NCI-H2081 (cell line): Measurements from ENCODE around the gene PNMA6E.

ENCODE experiments used
- DNase-seq, 2 experiments: peaks; one replicate each; lab custom pipeline; 2025; lab: John Stamatoyannopoulos, UW

The PNMA6E gene

DNA sequence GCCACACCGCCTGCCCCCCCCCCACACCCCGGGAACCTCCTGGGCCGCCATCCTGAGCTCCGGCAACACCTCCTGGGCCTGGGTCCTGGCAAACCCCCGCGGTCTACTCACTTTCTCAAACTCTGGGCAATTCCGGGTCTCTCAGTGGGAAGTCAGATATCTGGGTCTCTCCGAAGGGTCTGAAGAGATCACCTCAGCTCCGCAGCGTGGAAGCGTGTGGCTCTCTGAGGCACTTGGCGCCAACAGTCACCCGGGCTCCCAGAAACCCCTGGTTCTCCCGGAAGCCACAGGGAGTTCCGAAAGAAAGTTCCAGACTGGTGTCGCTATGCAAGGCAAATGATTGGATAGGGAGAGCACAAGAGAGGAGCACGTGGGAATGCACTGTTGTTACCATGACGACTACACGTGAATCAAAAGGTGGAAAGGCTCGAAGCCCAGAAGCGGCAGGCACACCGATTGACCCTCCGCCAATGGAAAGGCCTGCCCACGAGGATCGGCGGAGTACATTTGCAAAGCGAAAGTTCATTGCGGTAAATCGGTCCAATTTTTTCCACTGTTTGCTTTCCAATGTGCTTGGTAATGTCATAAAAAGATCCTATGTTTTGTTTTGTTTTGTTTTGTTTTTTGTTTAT lies at the start of gene PNMA6E:
Gene PNMA6E, minus strand, starts transcription at position 218 of the 632 bp plus-strand sequence. CDS start 2,501 bp downstream, outside the sequence.
- DNase-seq: no peak

DNA sequence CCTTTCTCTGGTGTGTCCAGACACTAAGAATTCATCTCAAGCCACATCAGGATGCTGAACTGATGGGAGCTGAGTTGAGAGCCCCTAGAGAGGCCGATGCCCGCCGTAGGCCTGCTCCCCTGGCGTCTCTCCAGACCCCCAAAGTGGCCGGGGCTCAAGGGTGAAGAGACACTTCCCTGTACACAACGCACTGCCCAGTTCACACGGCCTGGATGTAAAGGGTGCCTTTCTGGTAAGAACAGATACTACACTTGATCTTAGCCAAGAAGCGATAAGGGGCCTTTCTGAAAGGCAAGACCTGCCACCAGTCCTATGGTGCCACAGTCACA lies 49.8 kb upstream of the PNMA6E start:
- DNase-seq: no peak

DNA sequence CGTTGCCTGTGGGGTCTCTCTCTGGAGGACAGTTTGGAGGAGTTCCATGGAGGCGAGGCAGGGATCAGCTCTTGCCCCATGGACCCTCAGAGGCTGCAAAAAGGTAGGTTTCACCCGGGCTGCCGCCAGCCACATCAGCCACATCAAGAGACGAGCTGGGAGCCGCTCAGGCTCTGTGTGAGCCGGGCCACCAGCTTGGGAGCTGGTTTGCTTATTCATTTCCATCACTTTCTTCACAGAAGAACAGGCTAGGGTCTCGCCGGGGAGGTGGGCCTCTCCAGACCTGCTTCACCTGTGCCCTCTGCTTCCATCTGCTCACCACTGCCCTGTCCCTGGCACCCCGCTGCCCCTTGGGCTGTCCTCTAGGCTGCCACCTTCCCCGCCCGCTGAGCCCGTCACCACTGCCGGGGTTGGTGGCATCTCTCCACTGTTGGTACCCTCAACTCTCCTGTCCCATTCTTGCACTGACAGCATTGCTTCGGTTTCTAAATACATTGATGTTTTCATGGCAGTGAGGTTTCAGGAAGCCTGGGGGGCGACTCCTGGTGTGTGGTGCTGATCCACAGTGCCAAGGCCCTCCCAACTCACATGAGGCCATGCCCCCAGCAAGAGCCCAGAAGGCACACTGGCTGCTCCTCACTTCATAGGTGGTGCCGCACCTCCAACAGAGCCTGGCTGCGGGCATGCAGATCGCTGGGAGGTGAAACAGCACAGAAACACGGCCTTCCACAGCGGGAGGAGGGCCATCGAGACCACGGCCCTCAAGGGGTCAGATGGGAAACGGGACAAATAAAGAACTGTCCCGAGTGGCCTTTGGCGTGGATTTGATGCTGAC lies 49.2 kb upstream of the PNMA6E start:
- no peak for DNase-seq

DNA sequence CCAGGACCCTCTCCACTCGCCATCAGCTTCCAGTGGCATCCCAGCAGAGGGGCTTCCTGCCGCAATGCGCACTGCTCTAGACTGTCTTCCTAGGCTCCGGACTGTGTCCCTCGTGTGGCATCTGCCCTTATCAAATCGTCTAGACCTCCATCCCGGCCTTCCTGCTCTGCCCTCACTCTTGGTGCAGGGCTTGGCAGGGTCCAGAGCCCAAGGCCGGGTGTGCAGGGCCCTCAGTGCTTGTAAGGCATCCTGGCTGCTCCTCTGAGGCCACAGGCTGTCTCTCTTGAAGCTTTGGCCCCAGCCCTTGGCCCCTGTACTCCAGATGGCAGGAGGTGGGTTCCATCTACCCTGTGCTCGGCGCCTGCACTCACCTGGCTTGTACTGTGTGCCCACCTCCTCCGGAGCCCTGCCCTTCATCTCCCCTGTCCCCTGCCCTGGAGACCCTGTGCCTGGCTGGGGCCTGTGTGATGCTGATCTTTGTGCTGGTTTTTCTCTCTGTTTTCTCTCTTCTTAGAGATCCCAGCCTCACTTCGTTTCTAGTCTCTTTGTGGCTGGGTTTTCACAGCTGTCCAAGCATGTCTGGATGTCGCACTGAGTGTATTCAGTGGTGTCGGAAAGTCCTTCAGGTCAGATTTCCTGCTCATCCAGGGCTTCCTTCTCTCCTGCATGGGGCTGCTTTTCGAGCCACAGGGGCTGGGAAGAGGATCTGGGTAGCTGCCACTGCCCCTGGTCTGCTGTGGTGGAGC lies 48.4 kb upstream of the PNMA6E start:
- DNase-seq: no peak

DNA sequence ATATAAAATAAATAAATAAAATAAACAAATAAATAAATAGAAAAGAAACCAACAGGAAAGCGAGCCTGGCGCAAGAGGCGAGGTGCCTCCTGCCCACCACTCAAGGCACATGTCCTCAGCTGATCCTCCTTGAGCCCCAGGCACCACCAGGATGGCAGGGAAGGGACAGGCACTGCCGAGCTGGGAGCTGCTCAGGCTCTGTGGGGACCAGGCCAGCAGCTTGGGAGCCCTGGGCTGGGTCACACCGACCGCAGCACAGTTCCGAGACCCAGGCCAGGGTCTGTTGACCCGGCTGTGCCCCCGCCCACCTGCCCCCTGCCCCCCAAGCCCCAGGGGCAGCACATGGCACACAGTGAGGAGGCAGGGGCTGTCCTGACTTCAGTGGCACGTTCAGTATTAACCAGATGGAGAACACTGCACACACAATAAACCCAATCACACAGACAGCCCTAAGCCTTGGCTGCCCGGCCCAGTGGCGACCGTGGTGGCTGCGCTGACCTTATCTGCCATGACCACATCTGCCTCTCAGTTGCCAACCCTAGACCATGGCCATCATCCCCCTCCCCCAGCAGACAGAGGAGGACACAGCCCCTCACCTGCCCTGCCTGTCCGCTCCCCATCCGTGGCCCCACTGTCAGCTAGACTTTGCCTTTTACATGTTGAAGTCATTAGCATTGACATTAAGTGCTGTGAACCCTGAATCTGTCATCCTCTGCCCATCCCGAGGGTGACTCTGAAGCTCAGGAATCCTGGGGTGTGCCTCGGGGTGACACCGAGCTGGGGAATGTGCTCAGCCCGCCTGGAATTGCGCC lies 47.6 kb upstream of the PNMA6E start:
- DNase-seq: no peak

DNA sequence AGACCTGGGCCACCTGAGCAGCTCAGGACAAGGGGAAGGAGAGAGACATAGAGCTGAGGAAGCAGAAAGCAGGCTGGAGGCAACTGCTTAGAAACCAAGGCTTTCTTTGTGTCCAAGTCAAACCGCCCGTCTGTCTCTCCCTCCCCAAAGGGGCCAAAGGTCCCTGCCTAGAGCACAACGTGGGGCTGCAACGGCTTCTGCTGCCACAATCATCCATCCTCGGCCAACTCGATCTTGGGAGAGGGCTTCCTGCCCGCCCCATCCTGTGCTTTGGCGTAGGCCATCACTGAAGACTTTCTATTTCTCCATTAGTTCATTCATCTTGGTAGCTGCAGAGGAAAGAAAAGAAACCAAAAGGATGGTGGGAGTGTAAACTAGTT lies 46.4 kb upstream of the PNMA6E start:
- no peak for DNase-seq

DNA sequence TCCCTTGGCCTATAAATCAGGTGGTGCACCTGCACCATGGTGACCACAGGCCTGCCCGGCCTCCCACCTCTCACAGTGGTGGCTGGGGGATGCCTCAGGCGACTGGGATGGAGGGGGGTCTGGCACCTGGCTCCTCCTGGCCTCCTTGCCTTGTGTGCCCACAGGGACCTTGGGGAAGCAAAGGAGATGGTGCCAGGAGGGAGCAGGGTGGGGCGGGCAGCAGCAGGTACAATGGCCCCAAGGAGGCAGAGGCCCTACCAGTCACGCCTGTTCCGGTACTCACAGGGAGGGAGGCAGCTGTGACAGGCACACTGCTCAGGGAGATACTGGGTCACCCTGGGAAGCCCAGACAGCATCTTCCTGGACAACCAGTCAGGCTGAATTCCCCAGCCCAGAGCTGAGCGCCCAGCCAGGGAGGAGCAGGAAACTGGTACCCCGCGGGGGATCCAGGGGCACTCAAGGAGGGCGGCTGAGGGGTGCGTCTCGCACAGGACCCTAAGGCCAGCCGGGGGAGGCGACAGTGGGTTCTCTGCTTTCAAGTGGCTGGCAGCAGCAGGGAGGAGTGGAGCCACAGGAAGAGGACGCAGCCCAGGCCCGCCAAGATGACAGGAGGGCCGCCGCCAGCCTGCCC lies 45.9 kb upstream of the PNMA6E start:
- no peak for DNase-seq

- DNase-seq: no peak
Measured at GRCh38 chrX:153446636-153446936, 45.4 kb upstream of the PNMA6E start.

DNA sequence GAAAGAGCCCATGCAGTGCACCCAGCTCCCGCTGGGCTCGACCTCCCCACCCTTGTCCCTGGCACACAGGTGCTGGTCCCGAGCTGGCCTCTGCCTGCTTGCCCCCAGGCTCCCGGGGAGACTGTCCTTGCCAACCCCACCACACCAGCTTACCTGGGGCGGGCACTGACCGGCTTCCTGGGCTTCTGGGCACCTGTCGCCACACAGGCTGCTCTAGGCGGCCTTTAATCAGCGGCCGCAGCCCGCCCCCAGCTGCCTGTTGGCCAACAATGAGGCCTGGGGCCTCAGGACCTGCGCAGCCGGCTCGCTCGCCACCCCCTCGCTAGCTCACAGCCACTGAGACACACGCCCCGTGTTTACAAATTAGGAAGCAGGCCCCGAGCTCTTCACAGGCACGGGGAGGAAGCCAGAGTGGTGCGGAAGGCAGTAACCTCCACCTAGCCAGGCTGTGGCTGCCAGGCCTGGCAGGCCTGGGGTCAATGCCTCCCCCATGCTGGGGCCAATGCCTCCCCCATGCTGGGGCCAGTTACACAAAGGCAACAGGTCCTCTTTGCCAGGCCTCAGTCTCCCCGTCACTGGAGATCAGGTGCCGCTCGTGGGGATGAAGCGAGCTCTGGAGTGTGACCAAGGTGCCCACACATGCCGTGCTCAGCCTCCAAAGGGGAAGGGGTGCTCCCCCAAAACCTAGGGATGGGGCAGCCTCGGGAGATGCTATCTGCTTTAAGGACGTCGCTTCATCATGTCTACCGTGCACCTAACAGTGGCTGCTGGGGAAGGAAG lies 44.9 kb upstream of the PNMA6E start, which contains the start of gene TREX2:
Gene TREX2, minus strand, starts transcription at position 201 of the 780 bp plus-strand sequence. CDS start 626 bp downstream, outside the sequence.
- DNase-seq: no peak

DNA sequence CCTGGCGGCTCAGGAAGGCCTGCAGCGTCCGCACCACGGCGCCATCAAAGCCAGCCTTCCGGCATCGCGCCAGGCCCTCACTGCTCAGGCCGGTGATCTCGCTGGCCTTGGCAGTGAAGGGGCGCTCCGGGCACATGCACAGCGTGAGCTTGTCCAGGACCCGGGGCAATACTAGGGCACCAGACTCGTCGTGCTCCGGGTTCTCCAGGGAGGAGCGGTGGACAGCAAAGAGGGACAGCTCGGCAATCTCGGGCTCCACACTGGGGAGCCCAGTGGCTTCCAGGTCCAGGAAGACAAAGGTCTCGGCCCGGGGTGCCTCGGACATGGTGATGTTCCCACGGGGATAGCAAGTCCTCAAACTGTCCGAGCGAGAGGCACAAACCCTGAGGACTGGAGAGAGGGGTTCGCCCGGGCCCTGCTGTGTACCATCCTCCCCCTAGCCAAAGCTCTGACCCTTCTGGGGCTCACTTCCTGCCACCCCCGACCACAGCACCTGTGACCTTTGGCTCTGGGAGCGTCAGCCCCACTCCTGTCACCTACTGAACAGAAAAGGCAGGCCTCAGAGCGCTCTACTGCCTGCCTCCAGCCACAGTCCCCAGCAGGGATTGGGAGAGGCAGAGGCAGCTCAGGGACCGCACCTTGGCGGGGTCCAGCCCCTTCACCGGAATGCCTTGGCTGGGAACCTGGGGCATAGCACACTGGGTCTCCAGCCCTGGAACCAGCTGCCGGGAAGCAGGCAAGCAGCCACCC lies 44.1 kb upstream of the PNMA6E start:
- no peak for DNase-seq

DNA sequence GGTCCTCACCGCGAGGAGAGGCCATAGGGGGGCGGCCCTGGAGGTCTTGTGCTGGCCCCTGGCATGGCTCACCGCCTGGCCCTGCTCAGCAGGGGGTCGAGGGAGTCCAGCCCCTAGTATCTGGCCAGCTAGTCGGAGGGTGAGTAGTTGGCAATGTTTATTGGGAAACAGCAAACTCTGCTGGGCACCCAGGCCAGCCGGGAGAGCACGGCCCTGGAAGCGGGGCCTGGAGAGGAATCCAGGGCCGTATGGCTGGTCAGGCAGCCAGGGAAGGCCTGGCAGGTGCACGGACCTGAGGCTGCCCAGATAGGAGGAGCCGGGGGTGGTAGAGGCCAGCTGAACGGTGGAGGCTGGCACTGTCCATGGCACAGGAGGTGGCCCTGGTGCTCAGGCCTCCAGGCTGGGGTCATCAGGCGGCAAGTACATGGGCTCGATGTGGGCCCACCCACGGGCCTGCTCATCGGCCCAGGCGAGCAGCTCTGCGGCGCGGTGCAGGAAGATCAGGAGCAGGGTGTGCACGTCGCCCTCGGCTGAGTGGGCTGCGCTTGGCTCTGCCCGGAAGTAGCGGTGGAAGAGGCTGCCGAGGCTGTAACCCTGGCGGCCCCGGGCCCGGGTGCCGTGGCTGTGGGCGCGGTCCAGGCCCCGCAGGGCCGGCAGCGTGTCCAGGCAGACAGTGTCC lies 43.3 kb upstream of the PNMA6E start:
- no peak for DNase-seq

- DNase-seq: no peak
Measured at GRCh38 chrX:153443476-153444332, 42.6 kb upstream of the PNMA6E start.

- DNase-seq: no peak
Measured at GRCh38 chrX:153442463-153442862, 41.3 kb upstream of the PNMA6E start.

GRCh38 chrX:153441981-153442380 lies 40.8 kb upstream of the PNMA6E start:
- DNase-seq: no peak

DNA sequence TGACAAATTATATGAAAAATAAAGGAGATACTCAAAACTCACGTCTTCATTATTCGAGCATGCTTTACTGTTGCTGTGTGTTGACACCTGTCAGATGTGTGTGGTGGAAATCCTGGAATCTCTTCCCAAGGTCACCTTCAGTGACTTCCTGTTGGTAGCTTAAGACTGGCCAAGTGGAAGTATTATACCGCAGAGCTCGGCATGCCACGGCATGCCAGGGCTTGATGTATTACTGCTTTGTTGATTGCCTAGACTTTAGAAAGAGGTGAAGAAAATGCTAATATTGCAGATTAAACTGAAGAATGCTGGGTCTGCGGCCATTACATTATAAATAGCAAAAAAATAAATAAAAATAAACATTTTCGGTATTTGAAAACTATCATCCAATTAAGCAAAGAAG lies 40.1 kb upstream of the PNMA6E start:
- no peak for DNase-seq

- DNase-seq: no peak
Measured at GRCh38 chrX:153440556-153441135, 39.5 kb upstream of the PNMA6E start.

DNA sequence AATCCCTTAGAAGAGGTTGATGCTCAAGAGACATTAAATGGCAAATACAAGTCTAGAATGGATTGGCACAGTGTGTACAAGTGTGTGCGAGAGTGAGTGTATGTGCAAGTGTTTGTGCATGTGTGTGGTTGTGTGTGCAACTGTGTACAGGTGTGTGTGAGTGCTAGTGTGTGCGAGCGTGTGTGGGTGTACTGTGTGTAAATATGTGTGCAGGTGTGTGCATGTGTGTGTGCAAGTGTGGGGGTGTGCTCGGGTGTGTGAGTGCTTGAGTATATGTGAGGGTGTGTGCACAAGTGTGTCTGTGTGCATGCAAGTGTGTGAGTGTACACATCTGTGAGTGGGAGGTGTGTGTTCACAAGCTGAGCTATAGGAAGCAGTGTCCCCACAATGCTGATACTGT lies 38.8 kb upstream of the PNMA6E start:
- no peak for DNase-seq

DNA sequence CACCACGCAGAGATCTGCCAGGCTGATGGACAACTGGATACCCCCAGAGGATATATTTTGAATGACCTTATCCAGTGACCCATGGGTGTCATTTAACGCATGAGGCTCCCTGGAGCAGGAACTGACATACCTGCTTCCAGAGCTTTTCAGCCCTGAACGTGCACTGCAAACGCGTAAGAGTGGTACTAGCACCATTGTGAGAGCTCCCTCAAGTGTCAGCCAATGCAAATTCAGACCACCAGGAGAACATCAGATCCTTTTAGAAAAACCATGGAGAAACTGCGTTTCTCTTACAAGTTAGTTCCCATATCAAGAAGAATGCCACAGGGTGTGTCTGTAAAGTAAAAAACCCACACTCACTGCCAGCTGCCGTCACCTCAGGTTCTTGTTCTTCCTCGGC lies 37.4 kb upstream of the PNMA6E start:
- DNase-seq: no peak
